CD14-positive monocyte (primary cell): Measurements from ENCODE around the gene CYP46A1. TPM values are rescaled to one million over a fixed set of nuclear protein-coding genes. Genes with fewer than 3 reads are reported as not detected.
A peak's percentile ranks its signal among the peaks of the same experiment; 100 is the strongest.

Experiments used
- DNase-seq, 3 donors: peaks; one replicate each; pipeline ENCODE4 v3.0.0-alpha.2; 2011 to 2022
- H2AFZ ChIP-seq: 2 replicates; pipeline ENCODE4 v1.6.0; 2012; ENCODE audit warnings: mild to moderate bottlenecking, low read depth, low read length, inconsistent platforms; ENCODE audit not compliant: insufficient read depth, poor library complexity, severe bottlenecking
- H3K27ac ChIP-seq, 2 donors: 1 replicate in 1 of 2; 2 replicates in 1 of 2; pipeline ENCODE4 v1.5.1; 2012 to 2013; ENCODE audit warnings: low read length in 2 of 2, control low read depth in 1 of 2, inconsistent platforms in 1 of 2, low read depth in 1 of 2, mild to moderate bottlenecking in 1 of 2
- H3K27me3 ChIP-seq, 2 donors: one replicate each; pipeline versions ENCODE4 v1.6.0 to v1.6.1; 2011 to 2013; ENCODE audit warnings: low read length in 2 of 2; ENCODE audit not compliant: control insufficient read depth in 2 of 2, insufficient read depth in 2 of 2
- H3K36me3 ChIP-seq, 2 donors: replicated peaks in 1 of 2; 1 replicate in 1 of 2; 2 replicates in 1 of 2; pipeline versions ENCODE4 v1.5.1 to v1.6.1; 2012 to 2013; ENCODE audit warnings: low read length in 2 of 2, control low read depth in 1 of 2, inconsistent platforms in 1 of 2, mild to moderate bottlenecking in 1 of 2; ENCODE audit not compliant: insufficient read depth in 2 of 2, control insufficient read depth in 1 of 2
- H3K4me1 ChIP-seq, 2 donors: 1 replicate in 1 of 2; 2 replicates in 1 of 2; pipeline versions ENCODE4 v1.5.1 to v1.6.1; 2012 to 2013; ENCODE audit warnings: low read length in 2 of 2, control low read depth in 1 of 2, inconsistent platforms in 1 of 2, mild to moderate bottlenecking in 1 of 2, moderate library complexity in 1 of 2; ENCODE audit not compliant: insufficient read depth in 2 of 2, control insufficient read depth in 1 of 2
- H3K4me2 ChIP-seq: replicated peaks from 2 replicates; pipeline ENCODE3; 2012; ENCODE audit warnings: low read length, moderate library complexity, mild to moderate bottlenecking; ENCODE audit not compliant: poor library complexity, severe bottlenecking; ENCODE audit errors: extremely low read depth
- H3K4me3 ChIP-seq, 3 experiments: fragments of 200-600 bp in 1 of 3; sonication (generic) in 1 of 3; replicated peaks in 1 of 3; 1 replicate in 2 of 3; 2 replicates in 1 of 3; pipeline ENCODE4 v1.5.1; 2011 to 2013; ENCODE audit warnings: low read length in 3 of 3, mild to moderate bottlenecking in 3 of 3, control low read depth in 2 of 3, low read depth in 2 of 3, inconsistent platforms in 1 of 3, moderate library complexity in 1 of 3
- H3K79me2 ChIP-seq: 2 replicates; pipeline ENCODE4 v1.6.0; 2012; ENCODE audit warnings: mild to moderate bottlenecking, control low read depth, inconsistent platforms, low read length, moderate library complexity; ENCODE audit not compliant: insufficient read depth
- H3K9ac ChIP-seq: 2 replicates; pipeline ENCODE4 v1.6.0; 2017; ENCODE audit warnings: low read length, mild to moderate bottlenecking; ENCODE audit not compliant: insufficient read depth, poor library complexity, severe bottlenecking
- H3K9me3 ChIP-seq, 2 donors: replicated peaks in 1 of 2; 1 replicate in 1 of 2; 2 replicates in 1 of 2; pipeline versions ENCODE4 v1.5.1 to v1.6.1; 2012 to 2013; ENCODE audit warnings: low read length in 2 of 2, control low read depth in 1 of 2; ENCODE audit not compliant: control insufficient read depth in 1 of 2, insufficient read depth in 1 of 2
- H4K20me1 ChIP-seq: 2 replicates; pipeline ENCODE4 v1.6.0; 2012; ENCODE audit warnings: mild to moderate bottlenecking, low read length, control low read depth, moderate library complexity; ENCODE audit not compliant: insufficient read depth
- H3K27ac Mint-ChIP-seq, 7 donors: one replicate each; pipeline ENCODE4 v1.8.0; 2020; ENCODE audit warnings: mild to moderate bottlenecking in 7 of 7, mixed read lengths in 7 of 7, moderate library complexity in 6 of 7, inconsistent platforms in 2 of 7
- H3K27me3 Mint-ChIP-seq, 3 donors: one replicate each; pipeline ENCODE4 v1.8.0; 2021 to 2022; ENCODE audit warnings: low read depth in 3 of 3, mild to moderate bottlenecking in 3 of 3, mixed read lengths in 3 of 3, moderate library complexity in 3 of 3, inconsistent platforms in 1 of 3
- H3K36me3 Mint-ChIP-seq, 2 donors: one replicate each; pipeline ENCODE4 v1.8.0; 2020; ENCODE audit warnings: mixed read lengths in 2 of 2, inconsistent platforms in 1 of 2, mild to moderate bottlenecking in 1 of 2
- H3K4me1 Mint-ChIP-seq: one replicate; pipeline ENCODE4 v1.8.0; 2020; ENCODE audit warnings: mild to moderate bottlenecking, mixed read lengths
- H3K4me3 Mint-ChIP-seq, 2 donors: one replicate each; pipeline ENCODE4 v1.8.0; 2020; ENCODE audit warnings: mild to moderate bottlenecking in 2 of 2, mixed read lengths in 2 of 2, moderate library complexity in 1 of 2
- H3K9me3 Mint-ChIP-seq, 7 donors: one replicate each; pipeline ENCODE4 v1.8.0; 2020 to 2022; ENCODE audit warnings: mixed read lengths in 7 of 7, mild to moderate bottlenecking in 6 of 7, moderate library complexity in 6 of 7, inconsistent platforms in 2 of 7
- CTCF ChIP-seq: fragments of 200-600 bp; IDR thresholded peaks from one replicate; pipeline ENCODE4 v1.8.0; 2022; ENCODE audit warnings: antibody characterized with exemption, mild to moderate bottlenecking
- WGBS: methylation state at CpG from one replicate; pipeline ENCODE4 v1.1.5; 2013; ENCODE audit warnings: missing lambda C conversion rate; ENCODE audit not compliant: insufficient coverage; 5-methylcytosine and 5-hydroxymethylcytosine counted together
- intact Hi-C, 2 donors: fragments of 100-400 bp; cut with micrococcal nuclease; formaldehyde crosslinking; loops; one replicate each; pipeline versions ENCODE4 v1.15.0 to v1.15.1; 2023
- polyA plus RNA-seq, 3 donors: library from polyadenylated mRNA; depleted of rRNA in 1 of 3; unstranded in 2 of 3; stranded (reverse) in 1 of 3; fragments of 300-500 nt in 2 of 3; fragments of >200 nt in 1 of 3; fragmentation: Illumina TruSeq in 2 of 3; gene quantifications; 1 replicate in 2 of 3; 2 replicates in 1 of 3; pipeline ENCODE4 v1.2.3, GENCODE V29; 2012 to 2021

Gene CYP46A1
- polyA plus RNA-seq, 3 donors: not detected

GRCh38 chr14:99667821-99668220 lies 16.3 kb upstream of the CYP46A1 start:
- no peaks in the 10 kb centered on the region for H3K79me2 ChIP-seq
- no peak overlapping the region for H3K4me3 ChIP-seq
- no peak overlapping the region for H2AFZ ChIP-seq
- TF ChIP-seq CTCF: no peak
- Mint-ChIP-seq H3K4me1 (peaks cover 7% of the 10 kb centered on the region), H3K9me3 (peaks cover 0 to 3% (median 0%) of the 10 kb centered on the region in 7 donors), H3K4me3 (no peak overlapping the region), H3K27ac (no peak overlapping the region), H3K36me3 (no peaks in the 10 kb centered on the region), H3K27me3 (peaks cover 11 to 17% (median 11%) of the 10 kb centered on the region in 3 donors)
- no peaks in the 10 kb centered on the region for H4K20me1 ChIP-seq
- no peaks in the 10 kb centered on the region for H3K27me3 ChIP-seq
- H3K4me1 ChIP-seq: peaks cover 8 to 10% of the 10 kb centered on the region in 2 donors
- peak in 2 of 3 donors; percentile 15 to 16 for DNase-seq
- no peaks in the 10 kb centered on the region for H3K36me3 ChIP-seq
- intact Hi-C loops: no loop called here
- no peak overlapping the region for H3K27ac ChIP-seq
- 89% methylated on average over 6 of the region's 9 CpGs for WGBS
- no peaks in the 10 kb centered on the region for H3K9me3 ChIP-seq
- no peak overlapping the region for H3K9ac ChIP-seq
- H3K4me2 ChIP-seq: no peak overlapping the region

GRCh38 chr14:99668307-99669295 lies 15.5 kb upstream of the CYP46A1 start:
- no peak for DNase-seq
- intact Hi-C loops: no loop called here
- Mint-ChIP-seq H3K9me3 (peaks cover 0 to 3% (median 0%) of the 10 kb centered on the region in 7 donors), H3K4me3 (no peak overlapping the region), H3K36me3 (no peaks in the 10 kb centered on the region), H3K4me1 (peaks cover 10% of the 10 kb centered on the region), H3K27me3 (peaks cover 9 to 12% (median 11%) of the 10 kb centered on the region in 3 donors), H3K27ac (peak overlapping the region in 3 of 7 donors; percentile 33 to 74 (median 73))
- Histone ChIP-seq H3K4me3 (no peak overlapping the region), H4K20me1 (no peaks in the 10 kb centered on the region), H3K79me2 (no peaks in the 10 kb centered on the region), H3K36me3 (no peaks in the 10 kb centered on the region), H3K27me3 (no peaks in the 10 kb centered on the region), H3K4me2 (no peak overlapping the region), H2AFZ (no peak overlapping the region), H3K9ac (no peak overlapping the region), H3K27ac (no peak overlapping the region), H3K9me3 (no peaks in the 10 kb centered on the region), H3K4me1 (peaks cover 10 to 12% of the 10 kb centered on the region in 2 donors)
- no peak for TF ChIP-seq CTCF
- 91% methylated on average over 22 of the region's 27 CpGs for WGBS
